Measurements from ENCODE around the gene FERD3L. TPM values are rescaled to one million over a fixed set of nuclear protein-coding genes. Genes with fewer than 3 reads are reported as not detected.
A peak's percentile ranks its signal among the peaks of the same experiment; 100 is the strongest.

Gene FERD3L
- total and polyA plus RNA-seq, 2 experiments from 2014 or later = not detected

GRCh38 chr7:19121977-19122588 is 23.1 kb downstream of the FERD3L start:
- H3K36me3 ChIP-seq (ENCODE audit: insufficient read depth) = no peaks in the 10 kb centered on the region
- Mint-ChIP-seq H3K4me1 (peaks cover 44% of the 10 kb centered on the region), H3K9me3 (no peaks in the 10 kb centered on the region; the same call in 2 of the 3 replicates), H3K27ac (no peak overlapping the region), H3K36me3 (ENCODE audit: low read depth) (no peaks in the 10 kb centered on the region), H3K4me3 (no peak overlapping the region), H3K27me3 (ENCODE audit: insufficient read depth, low read depth, poor library complexity) (peaks cover 47% of the 10 kb centered on the region)
- peaks cover 44% of the 10 kb centered on the region for H3K4me1 ChIP-seq (ENCODE audit: insufficient read depth)
- DNase-seq (ENCODE audit: low spot score) = peak; percentile 75
- peaks cover 9% of the 10 kb centered on the region for H3F3A ChIP-seq (replicated peaks; ENCODE audit: low read depth)
- H2AFZ ChIP-seq = no peak overlapping the region
- H3K4me3 ChIP-seq = no peak overlapping the region
- H3K9me2 ChIP-seq (ENCODE audit: insufficient read depth) = no peaks in the 10 kb centered on the region
- no peak overlapping the region for H3K27ac ChIP-seq (ENCODE audit: low read depth)
- H3K4me2 ChIP-seq = no peak overlapping the region; the same call in 1 of the 2 replicates
- TF ChIP-seq ZNF462 (CRISPR knock-in tag; IDR thresholded peaks at IDR 0.05) (no peak), CTCF (conservative IDR thresholded peaks at IDR 0.05; ENCODE audit: low read depth in 2 of 2) (peak; percentile 77 to 93)
- H4K20me1 ChIP-seq (replicated peaks; ENCODE audit: insufficient read depth) = no peaks in the 10 kb centered on the region
- ATAC-seq = no peak
- H3K79me2 ChIP-seq (replicated peaks; ENCODE audit: insufficient read depth) = no peaks in the 10 kb centered on the region
- H3K27me3 ChIP-seq (ENCODE audit: insufficient read depth) = peaks cover 59% of the 10 kb centered on the region
